ENCODE measurements around the gene DTNB. TPM values are rescaled to one million over a fixed set of nuclear protein-coding genes. Genes with fewer than 3 reads are reported as not detected.

Gene DTNB
- 9.2 to 11.2 TPM (median 10.4 TPM) in 5 replicates for total RNA-seq (2022; extraction: Qiagen RNA extraction; ENCODE audit: low read depth)

GRCh38 chr2:25673300-25674076 lies at the start of gene DTNB:
Gene DTNB, minus strand, starts transcription at chr2:25673577. Its CDS starts 20,917 bp downstream, at chr2:25652660.

GRCh38 chr2:25341753-25342371 lies 331.5 kb downstream of the DTNB start, which contains the start of gene DNMT3A:
Gene DNMT3A, minus strand, starts transcription at chr2:25341925. Its CDS starts 27,941 bp downstream, at chr2:25313984.

Other genes with a start within 250 kb of the DTNB start
- 12.7 to 20.0 TPM (median 18.0 TPM) in 5 replicates for gene ASXL2, start 204.9 kb upstream of the DTNB start, total RNA-seq (2022; extraction: Qiagen RNA extraction; ENCODE audit: low read depth)

Data from A549 treated with DMSO at 1 μM for 4 hours (cell line).